Gastroesophageal sphincter (tissue), 3 donors: ENCODE results near the gene THRAP3.

ENCODE experiments used
- CTCF ChIP-seq, 4 experiments: fragments of 200-600 bp in 2 of 4; fragments of 450-650 bp in 2 of 4; sonication (generic) in 1 of 4; IDR thresholded peaks; one replicate each; pipeline ENCODE4 v1.5.1; 2017 to 2019; ENCODE audit warnings: antibody characterized with exemption in 4 of 4, mild to moderate bottlenecking in 2 of 4, moderate library complexity in 2 of 4
- EP300 ChIP-seq: sonication (generic); formaldehyde crosslinking; IDR thresholded peaks from one replicate; pipeline ENCODE4 v1.6.1; 2017; ENCODE audit warnings: antibody characterized with exemption, mild to moderate bottlenecking
- POLR2A ChIP-seq, 2 donors: fragments of 450-650 bp; IDR thresholded peaks; one replicate each; pipeline ENCODE4 v1.6.1; 2017; ENCODE audit warnings: antibody characterized with exemption in 2 of 2, mild to moderate bottlenecking in 2 of 2, moderate library complexity in 1 of 2
- POLR2AphosphoS5 ChIP-seq: sonication (generic); formaldehyde crosslinking; IDR thresholded peaks from one replicate; pipeline ENCODE4 v1.6.1; 2017; ENCODE audit warnings: antibody characterized with exemption

DNA sequence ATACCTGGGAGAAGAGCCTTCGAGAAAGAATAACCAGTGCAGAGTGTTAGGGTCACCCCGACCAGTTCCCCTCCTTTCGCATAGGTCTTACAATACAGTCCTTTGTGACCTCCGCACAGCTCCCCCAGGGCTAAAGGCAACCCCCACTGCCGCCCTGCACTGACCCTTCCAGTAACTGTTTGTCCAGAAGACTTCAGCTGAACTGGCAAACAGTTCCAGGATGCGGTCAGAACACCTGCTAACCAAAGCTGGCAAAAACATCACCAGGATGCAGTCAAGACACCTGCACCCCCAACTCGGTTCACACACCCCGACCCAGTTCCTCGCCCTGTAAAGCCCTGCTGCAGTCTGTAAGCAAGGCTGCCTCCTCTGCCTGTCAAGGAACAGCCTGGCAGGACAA, 105.6 kb downstream of the THRAP3 start:
- TF ChIP-seq CTCF (IDR thresholded peaks at IDR 0.05), result no peak
- no peak for TF ChIP-seq POLR2A (IDR thresholded peaks at IDR 0.05)
- TF ChIP-seq EP300, result no peak
- no peak for TF ChIP-seq POLR2AphosphoS5
